ENCODE measurements around the gene SYNJ2. TPM values are rescaled to one million over a fixed set of nuclear protein-coding genes. Genes with fewer than 3 reads are reported as not detected.

Gene SYNJ2
- total and polyA plus RNA-seq, 7 donors: 2.6 to 30.2 (median 6.1) TPM

DNA sequence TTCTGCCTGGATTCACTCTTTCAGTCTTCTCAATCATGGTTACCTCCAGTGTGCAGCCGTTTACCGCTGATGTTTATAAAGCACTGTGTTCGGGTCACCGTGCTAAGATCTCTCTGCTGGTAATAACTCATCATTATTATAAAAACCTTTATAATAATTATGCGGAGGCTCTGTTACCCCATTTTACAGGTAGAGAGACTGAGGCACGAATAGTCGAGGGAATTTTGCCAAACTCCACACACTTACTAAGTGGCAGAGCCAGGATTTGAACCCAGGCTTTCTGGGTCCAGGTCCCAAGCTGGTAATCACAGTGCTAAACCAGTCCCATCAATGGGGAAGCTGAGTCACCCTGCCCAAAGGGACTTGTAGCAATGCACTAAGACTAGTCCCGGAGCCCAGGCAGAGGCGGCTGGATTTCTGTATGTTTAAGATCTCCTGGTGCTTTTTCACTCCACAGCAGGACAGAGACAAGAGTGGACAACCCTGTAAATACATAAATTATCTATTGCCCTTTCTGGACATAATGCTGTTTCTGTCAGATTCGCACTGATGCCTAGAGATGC lies 48.1 kb downstream of the SYNJ2 start:
- Histone ChIP-seq H3K4me1 (peaks cover 27% of the 10 kb centered on the region), H3K36me3 (ENCODE audit: insufficient read depth in 1 of 2, low read depth in 1 of 2) (peaks cover 0 to 5% of the 10 kb centered on the region in 2 donors), H3K27me3 (ENCODE audit: insufficient read depth in 3 of 3, low read length in 2 of 3) (no peaks in the 10 kb centered on the region), H3K27ac (no peak overlapping the region), H3K4me3 (no peak overlapping the region), H3K9me3 (no peaks in the 10 kb centered on the region)
- intact Hi-C loops (cut with DNase I): loop anchor here in 1 of 2 donors (5.0 kb wide), 1 partner anchor 38 kb away; no protein-coding TSS in a partner anchor
- TF ChIP-seq, protein P1, sequence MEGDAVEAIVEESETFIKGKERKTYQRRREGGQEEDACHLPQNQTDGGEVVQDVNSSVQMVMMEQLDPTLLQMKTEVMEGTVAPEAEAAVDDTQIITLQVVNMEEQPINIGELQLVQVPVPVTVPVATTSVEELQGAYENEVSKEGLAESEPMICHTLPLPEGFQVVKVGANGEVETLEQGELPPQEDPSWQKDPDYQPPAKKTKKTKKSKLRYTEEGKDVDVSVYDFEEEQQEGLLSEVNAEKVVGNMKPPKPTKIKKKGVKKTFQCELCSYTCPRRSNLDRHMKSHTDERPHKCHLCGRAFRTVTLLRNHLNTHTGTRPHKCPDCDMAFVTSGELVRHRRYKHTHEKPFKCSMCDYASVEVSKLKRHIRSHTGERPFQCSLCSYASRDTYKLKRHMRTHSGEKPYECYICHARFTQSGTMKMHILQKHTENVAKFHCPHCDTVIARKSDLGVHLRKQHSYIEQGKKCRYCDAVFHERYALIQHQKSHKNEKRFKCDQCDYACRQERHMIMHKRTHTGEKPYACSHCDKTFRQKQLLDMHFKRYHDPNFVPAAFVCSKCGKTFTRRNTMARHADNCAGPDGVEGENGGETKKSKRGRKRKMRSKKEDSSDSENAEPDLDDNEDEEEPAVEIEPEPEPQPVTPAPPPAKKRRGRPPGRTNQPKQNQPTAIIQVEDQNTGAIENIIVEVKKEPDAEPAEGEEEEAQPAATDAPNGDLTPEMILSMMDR (IDR thresholded peaks at IDR 0.05): no peak
- WGBS, 3 donors: 94 to 98% (median 94%) methylated on average over 10 of the region's 10 CpGs
- no peak for DNase-seq
- no peak for ATAC-seq

DNA sequence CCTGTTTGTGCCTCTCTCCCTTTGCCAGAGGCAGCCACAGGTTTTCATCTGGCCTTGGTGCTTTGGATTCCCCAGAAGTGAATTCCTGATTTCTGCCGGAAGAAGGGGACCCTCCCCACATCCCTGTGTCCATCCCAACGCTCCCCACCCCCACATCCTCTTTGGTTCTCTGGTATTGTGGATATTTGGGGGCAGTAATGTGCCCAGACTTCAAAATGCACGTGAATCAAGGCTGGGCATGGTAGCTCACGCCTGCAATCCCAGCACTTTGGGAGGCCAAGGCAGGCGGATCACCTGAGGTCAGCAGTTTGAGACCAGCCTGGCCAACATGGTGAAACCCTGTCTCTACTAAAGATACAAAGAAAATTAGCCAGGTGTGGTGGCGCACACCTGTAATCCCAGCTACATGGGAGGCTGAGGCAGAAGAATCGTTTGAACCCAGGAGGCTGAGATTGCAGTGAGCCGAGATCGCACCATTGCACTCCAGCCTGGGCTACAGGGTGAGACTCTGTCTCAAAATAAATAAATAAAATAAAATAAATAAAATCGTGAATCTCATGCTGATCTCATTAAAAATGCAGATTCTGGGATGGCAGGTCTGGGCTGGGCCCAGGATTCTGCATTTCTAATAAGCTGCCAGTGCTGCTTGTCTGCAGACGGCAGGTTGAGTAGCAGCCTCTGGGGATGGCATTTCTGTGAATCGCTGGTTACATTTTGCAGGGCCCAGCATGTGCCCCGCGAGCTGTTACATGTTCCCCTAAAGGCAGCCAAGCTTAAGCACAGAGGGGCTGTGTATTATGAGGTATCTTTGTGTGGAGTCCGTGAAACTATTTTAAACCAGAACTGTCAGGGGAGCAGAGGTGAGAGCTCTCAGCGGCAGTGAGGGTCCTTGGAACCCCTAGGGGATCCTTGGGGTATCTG lies 49.0 kb downstream of the SYNJ2 start:
- no peaks in the 10 kb centered on the region for H3K9me3 ChIP-seq
- no peak for DNase-seq
- TF ChIP-seq, protein P1 (IDR thresholded peaks at IDR 0.05): no peak
- H3K27ac ChIP-seq: peak overlapping the region; percentile 9
- intact Hi-C loops (cut with DNase I): loop anchor here in 1 of 2 donors (5.0 kb wide), 1 partner anchor 37 kb away; no protein-coding TSS in a partner anchor
- no peak overlapping the region for H3K4me3 ChIP-seq
- H3K27me3 ChIP-seq (ENCODE audit: insufficient read depth in 3 of 3, low read length in 2 of 3): no peaks in the 10 kb centered on the region
- H3K4me1 ChIP-seq: peaks cover 27% of the 10 kb centered on the region
- ATAC-seq: no peak
- H3K36me3 ChIP-seq (ENCODE audit: insufficient read depth in 1 of 2, low read depth in 1 of 2): peaks cover 0 to 5% of the 10 kb centered on the region in 2 donors
- WGBS, 3 donors: 91 to 93% (median 91%) methylated on average over 16 of the region's 16 CpGs

DNA sequence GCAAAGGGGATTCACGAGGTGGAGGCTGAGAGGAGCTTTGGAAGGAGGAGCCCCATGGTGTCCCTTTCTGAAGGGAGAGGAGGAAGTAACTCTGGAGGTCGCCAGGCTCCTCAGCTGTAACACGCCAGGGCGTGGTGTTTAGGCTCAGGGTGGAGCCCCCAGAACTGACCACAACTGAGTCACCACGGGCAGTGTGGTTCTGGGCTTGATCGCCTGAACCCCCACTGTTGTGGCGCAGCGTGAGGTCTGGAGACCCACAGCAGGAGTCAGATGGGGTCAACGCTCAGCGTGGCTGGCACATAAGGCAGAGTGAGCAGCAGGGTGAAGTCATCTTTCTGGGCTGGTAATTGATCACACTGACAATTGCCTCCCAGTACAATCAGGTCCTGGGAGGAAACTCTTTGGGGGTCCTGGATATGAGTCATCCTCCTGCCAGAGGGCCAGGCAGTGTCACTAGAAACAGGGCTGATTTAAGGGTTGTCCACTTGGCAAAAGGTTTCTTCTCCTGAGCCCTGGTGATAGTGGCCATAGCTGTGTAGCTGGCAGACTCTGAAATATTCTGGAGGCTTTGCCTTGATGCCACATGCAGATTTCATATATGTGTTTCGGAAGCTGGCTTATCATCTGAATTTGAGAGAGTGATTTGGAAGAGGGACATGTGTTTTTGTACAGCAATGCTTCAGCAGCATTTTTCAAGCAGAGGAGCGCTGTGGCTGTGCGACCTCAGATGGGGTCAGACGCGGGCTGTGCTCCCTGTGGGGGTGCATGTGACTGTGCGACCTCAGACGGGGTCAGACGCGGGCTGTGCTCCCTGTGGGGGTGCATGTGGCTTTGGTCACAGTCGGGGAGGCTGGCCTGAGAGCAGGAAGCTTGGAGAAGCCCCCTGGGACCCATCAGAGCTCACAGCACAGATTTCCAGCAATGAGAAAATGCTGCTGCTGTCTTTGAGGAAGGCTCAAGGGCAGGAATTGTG lies 50.0 kb downstream of the SYNJ2 start:
- peak; percentile 70 to 84 for DNase-seq
- TF ChIP-seq, protein P1 (IDR thresholded peaks at IDR 0.05): no peak
- H3K36me3 ChIP-seq (ENCODE audit: insufficient read depth in 1 of 2, low read depth in 1 of 2): peaks cover 0 to 5% of the 10 kb centered on the region in 2 donors
- intact Hi-C loops (cut with DNase I): loop anchor here in 1 of 2 donors (5.0 kb wide), 1 partner anchor 36 kb away; no protein-coding TSS in a partner anchor
- H3K4me3 ChIP-seq: no peak overlapping the region
- no peaks in the 10 kb centered on the region for H3K9me3 ChIP-seq
- ATAC-seq: peak; percentile 43 to 70 (median 63)
- peak overlapping the region; percentile 23 for H3K27ac ChIP-seq
- 43 to 52% (median 43%) methylated on average over 20 of the region's 20 CpGs for WGBS, 3 donors
- H3K4me1 ChIP-seq: peaks cover 18% of the 10 kb centered on the region
- no peaks in the 10 kb centered on the region for H3K27me3 ChIP-seq (ENCODE audit: insufficient read depth in 3 of 3, low read length in 2 of 3)

GRCh38 chr6:158032354-158032733 lies 50.7 kb downstream of the SYNJ2 start:
- H3K9me3 ChIP-seq: no peaks in the 10 kb centered on the region
- WGBS, 3 donors: 78 to 81% (median 81%) methylated on average over 9 of the region's 9 CpGs
- intact Hi-C loops (cut with DNase I): loop anchor here in 1 of 2 donors (5.0 kb wide), 1 partner anchor 35 kb away; no protein-coding TSS in a partner anchor
- TF ChIP-seq, protein P1 (IDR thresholded peaks at IDR 0.05): no peak
- DNase-seq: no peak
- peaks cover 14% of the 10 kb centered on the region for H3K4me1 ChIP-seq
- ATAC-seq: peak in 1 of 4 donors; percentile 15
- H3K27ac ChIP-seq: no peak overlapping the region
- H3K36me3 ChIP-seq (ENCODE audit: insufficient read depth in 1 of 2, low read depth in 1 of 2): peaks cover 0 to 5% of the 10 kb centered on the region in 2 donors
- no peak overlapping the region for H3K4me3 ChIP-seq
- H3K27me3 ChIP-seq (ENCODE audit: insufficient read depth in 3 of 3, low read length in 2 of 3): no peaks in the 10 kb centered on the region
